Amniotic epithelial cell (primary cell): ENCODE measurements around the gene HIRA.

Source experiments
- DNase-seq: peaks from one replicate; pipeline ENCODE4 v3.0.0-alpha.2; 2010; ENCODE audit warnings: low read depth

Gene HIRA

DNA sequence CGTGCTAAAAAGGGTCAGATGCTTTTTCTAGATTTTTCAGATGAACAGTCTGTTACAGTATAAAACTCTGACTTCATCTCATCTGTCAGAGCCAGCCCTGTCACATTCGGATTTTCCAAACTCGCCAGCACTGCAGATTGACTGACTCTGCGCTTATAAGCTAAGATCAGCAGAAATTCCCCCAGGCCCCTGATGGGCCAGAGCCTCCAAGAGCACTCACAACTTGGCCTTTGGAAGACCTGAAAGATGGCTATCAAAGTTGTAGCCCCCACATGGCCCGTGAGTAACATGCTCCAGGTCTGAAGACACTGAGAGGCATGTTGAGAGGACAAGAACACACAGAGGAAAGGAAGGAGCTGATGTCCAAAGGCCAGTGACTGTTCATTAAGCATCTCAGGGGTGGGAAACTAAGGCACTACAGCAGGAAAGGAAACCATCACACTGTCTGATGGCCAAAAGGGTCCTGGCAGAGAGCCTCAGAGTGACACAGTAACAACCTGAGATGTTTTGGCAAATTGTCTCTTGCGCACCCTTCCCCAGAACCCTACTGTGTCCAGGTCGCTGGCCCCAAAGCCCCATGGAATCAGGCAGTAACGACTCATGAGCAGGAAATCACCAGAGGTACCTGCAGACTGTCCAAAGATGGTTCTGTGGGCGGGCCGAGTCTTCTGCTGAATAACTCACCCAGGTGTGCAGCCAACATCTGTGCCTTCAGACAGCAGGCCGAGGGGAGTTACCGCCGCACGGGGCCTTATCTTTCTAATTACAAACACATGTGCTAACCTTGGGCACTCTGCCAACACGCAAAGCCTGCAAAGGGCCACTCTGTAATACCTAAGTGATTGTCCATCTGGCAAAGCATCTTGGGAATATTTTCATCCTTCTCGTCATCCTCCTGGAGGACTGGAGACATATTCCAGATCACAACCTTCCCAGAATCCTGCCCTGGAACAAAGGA, 23.6 kb downstream of the HIRA start:
- DNase-seq: peak; percentile 49

DNA sequence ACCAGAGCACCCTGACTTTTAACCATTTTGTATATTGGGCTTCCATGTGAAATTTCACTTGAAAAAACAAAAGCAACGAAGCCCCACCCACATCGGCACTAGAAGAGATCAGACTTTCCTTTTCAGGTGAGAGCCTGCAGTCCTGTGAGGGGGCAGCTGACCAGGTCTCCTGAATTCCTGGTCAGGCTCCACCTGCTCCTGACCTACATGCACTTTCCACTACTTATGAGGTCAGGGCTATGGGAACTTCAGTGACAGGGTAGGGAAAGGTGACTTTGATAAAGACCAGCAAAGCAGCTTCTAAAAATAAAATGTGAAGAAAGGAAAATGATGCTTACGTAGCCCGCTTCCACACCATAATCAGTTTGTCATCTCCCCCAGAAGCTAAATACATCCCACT, 24.7 kb downstream of the HIRA start:
- DNase-seq: no peak

DNA sequence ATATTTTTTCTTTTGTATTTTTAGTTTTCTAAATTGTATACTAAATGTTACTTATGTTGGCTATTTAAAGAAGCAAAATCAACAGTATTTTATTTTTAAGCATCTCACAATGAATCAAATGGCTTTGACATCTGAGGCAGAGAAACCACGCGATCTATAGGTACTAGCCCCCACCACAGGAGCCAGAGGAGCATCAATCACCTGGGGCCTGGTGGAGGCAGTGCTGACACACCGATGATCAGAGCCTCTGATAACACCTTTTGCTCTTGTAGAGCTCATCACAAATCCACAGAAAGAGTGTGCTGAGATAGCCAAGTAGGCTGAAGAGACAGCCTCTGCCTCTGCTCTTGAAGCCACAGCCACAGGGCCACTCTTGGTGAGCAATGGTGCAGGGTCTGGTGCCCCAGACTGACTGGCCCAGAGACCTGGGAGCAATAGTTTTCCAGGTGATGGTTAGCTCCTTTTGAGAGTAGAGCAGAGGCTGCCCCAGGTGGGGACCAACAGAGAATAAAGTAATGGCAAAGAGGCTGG, 25.2 kb downstream of the HIRA start:
- DNase-seq: no peak

DNA sequence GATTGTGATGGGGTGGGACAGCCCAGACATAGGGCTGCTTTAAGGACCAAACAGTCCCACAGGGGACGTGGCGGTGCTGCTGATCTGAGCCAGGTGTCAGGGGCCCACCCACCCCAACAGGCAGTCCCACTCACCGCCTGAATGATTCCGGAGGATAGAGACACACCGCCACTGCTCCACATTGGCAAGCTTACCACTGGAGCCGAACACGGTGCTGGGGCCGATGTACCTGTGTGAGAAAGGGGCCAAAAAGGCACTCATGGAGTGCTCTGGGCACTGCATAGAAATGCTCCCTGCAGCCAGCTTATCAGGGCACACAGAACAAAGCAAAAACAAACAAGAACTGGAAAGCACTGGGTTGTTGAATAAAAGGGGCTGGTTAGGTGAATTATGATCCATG, 25.9 kb downstream of the HIRA start:
- DNase-seq: no peak

DNA sequence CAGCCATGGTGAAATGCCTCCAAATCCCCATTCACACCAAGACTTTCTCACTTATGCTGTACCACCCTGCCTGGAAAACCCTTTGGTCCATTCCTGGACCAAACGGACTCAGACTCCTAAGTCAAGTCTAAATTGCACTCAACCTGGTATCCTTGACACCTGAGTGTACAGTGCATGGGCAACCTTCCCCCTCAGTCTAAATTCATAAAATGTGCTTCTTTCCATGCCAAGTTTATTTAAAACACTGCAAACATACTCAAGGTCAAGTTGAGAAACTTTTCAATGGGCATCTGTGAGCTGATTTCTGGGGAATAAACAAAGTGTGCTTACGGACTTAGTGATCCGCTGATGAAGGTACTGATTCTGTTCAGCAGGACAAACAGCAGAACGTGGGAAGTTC, 26.4 kb downstream of the HIRA start:
- no peak for DNase-seq

DNA sequence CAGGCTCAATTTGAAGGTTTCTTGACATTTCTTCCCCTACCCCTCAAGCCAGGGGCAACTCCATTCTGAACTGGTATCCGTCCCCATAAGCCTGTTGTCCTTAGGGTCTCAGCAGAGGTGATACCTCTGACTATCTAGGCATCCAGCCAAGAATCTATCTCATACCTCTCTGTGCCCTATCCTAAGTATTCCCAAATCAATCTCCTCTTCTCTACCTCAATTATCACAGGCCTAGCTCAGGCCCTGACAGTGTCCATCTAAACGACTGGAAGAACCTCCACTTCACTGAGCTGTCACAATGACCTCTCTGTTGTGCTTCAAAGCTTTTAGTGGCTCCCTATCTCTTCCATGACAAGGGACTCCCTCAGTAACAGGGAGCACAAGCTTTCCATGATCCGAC, 26.9 kb downstream of the HIRA start:
- DNase-seq: no peak

DNA sequence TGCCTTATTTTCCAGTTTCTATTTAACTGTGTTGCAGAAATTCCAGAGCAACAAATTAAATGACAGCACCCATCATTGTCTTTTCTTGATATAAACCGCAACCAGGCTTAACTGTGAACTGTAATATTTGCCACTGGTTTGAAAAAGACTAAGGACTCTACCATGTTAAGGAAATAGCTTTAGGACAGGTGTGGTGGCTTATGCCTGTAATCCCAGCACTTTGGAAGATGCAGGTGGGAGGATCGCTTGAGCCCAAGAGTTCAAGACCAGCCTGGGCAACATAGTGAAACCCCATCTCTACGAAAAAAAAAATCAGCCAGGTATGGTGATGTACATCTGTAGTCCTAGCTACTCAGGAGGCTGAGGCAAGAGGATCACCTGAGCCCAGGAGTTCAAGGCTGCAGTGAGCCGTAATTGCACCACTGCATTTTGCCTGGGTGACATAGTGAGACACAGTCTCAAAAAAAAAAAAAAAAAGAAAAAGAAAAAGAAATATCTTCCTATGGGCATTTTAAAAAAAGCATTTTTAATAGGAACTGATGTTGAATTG, 28.8 kb downstream of the HIRA start:
- no peak for DNase-seq

DNA sequence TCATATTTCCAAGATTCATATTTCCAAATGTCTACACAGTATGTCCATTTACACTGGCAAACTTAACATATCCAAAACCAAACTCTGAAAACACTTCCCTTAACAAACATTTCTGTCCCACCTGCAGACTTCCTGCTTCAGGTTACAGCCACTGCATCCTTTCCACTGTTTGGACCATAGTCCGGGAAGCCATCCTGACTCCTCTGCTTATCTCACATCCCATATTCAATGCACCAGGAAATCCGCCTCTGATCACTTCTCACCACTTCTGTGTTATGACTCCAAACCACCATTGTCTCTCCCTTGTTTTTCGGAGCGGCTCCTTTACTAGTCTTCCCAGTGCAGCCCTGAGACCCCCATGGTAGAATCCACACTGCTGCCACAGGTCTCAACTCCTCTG, 30.1 kb downstream of the HIRA start:
- no peak for DNase-seq

DNA sequence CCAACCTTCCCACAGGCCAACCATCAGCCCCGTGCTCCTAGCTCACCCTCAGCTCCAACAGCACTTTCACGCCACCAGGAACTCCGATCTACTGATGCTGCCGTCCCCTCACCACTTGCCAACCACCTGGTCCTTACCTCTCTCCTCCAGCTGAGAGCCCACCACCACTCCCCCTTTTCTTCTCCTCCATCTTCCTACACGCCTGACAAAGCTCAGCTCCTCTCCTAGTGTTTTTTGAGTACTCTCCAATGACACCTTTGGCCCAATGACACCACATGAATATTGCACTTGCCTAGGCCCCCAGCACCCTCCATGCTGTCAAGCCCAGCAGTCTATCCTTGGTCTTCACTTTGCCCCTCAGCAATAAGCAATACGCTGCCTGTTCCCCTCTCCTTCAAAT, 30.7 kb downstream of the HIRA start:
- DNase-seq: no peak

DNA sequence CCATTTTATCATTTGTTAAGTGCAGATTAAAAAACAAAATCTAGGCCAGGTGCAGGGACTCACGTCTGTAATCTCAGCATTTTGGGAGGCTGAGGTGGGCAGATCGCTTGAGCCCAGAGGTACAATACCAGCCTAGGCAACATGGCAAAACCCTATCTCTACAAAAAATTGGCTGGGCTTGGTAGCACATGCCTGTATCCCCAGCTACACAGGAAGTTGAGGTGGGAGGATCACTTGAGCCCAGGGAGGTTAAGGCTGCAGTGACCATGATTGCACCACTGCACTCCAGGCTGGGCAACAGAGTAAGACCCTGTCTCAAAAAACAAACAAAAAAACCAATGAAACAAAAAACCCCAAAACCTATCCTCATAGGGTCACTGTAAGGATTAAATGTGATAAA, 32.9 kb downstream of the HIRA start:
- no peak for DNase-seq

DNA sequence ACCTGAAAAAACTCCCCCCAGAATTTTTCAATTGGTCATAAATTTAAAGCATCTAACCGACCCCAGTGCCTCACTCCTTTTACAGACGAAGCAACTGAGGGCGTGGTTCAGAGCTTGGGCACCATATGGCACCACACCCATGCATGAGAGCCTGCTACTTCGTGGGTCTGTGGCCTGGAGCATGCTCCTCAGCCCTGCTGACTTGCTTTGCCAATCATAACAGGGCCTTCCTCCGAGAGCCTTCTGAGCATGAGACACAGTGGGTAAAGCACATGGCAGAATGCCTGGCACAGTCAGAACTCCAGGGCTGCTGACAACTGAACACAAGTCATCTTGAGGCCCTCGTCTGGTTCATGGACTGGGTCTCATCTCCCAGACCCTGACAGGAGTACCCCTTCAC, 33.3 kb downstream of the HIRA start:
- DNase-seq: no peak

DNA sequence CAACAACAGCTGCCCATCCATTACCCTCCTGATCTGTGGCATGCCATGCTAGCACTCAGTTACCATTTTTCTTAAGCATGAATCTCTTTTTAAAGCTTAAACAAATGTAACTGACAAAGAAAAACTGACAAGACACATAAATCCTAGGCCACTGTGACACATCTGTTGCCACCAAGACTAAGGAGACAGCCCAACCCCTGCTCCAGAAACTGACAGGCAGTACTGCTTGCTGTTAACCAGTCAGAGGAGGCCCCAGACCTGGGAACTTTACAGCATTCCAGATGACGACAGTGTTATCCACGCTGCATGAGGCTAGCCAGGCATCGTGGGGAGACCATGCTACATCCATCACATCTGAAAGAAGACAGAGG, 33.8 kb downstream of the HIRA start:
- peak; percentile 56 for DNase-seq

DNA sequence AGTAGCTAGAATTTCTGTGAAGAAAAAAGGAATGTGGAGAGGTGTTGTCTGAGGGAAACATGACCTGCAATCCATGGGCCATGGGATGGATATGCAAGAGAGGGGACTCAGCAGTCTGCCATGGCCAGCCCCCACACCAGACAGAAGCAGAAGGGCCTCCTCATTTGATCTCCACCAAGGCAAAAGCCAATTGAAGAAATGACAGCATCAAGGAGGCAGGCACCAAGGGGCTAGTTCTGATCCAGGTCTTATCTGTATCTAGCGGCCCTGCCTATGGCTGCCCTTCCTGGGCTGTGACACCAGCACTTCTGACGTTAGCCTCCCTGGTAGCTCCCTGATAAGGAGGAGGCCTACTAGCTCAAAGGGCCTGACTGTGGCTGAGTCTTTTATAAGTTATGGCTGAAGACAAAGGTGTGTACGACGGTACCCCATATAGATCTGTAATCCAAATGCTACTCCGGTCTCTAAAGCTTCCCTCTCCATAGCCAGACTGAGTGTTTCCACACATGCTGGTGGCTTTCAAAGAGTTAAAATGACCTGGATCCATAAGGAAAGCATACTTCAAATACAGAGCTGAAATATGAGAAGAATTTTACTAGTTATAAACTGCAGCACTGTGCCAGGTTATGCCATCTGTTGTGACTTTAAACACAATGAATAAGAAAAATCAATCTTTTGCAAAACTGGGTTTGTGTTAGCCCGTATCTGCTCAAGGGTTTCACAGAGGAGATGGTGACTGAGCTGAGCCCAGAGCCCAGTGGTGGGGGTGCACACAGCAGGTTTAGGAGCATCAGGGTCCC, 34.4 kb downstream of the HIRA start:
- no peak for DNase-seq

DNA sequence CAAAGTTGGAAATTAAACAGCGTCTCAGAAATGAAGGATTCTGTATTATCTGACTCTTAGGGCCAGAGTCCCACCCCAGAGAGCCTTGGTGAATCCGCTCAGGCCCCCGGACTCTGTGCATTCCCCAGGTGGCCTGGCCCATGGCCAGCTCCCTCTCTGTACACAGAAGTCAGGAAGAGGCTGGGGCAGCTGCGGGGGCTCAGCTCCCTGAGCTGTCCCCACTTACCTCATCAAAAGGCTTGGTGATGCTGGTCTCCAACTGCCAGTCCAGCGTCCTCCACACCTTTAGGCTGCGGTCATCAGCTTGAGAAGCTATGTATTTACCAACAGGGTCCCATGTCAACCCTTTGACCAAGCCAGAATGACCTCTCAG, 35.0 kb downstream of the HIRA start:
- DNase-seq: no peak

DNA sequence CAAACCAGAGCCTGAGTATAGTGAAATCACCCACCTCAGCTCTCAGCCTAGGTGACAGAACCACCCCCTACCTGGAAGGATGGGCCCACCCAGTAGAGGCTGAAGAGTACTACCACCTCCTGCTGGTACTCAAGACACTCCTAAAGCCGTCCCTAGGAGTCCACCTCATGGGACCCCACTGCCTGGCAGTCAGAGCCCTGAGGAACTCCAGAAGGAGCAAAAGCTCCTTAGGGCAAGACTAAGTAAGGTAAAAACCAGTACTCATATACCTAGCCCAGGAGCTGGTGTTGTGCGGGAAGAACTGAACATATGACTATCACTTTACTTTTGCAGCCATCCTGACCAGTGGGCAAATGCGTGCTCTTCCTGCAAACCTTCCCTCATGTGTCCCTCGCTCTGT, 36.3 kb downstream of the HIRA start:
- DNase-seq: no peak

DNA sequence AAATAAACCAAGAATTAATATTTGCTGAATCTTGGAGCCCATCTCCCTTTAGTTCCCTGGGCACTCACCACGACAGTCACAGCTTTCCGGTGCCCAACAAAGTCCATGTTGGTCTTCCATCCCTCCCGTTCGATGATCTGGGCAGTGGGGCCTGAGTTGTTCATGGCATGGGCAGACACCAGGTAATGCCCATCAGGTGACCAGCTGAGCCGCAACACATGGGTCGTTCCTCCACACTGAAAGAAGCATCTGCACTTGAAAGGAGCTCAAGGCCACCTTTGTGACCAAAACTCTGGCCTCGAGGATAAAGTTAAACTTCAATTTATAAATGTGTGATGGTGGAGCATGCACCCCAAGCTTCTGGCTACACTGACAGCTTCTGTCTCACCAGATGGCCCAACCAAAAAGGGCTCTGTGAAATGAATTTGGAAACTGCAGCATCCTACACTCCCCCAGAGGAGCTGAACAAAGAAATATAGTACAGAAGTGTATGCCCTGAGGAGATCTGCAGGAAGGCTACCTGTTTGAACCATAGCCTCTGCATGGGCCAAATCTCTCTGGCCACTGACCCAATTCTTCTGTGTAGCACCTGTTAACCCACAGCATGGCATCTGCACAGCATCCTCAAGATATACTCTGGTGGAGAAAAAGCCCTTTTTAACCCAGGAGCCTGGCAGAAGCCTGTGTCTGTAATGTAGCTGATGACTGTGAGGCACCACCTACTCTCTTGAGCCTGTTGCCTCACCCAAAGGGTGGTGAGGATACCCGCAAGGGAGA, 37.1 kb downstream of the HIRA start:
- DNase-seq: no peak

DNA sequence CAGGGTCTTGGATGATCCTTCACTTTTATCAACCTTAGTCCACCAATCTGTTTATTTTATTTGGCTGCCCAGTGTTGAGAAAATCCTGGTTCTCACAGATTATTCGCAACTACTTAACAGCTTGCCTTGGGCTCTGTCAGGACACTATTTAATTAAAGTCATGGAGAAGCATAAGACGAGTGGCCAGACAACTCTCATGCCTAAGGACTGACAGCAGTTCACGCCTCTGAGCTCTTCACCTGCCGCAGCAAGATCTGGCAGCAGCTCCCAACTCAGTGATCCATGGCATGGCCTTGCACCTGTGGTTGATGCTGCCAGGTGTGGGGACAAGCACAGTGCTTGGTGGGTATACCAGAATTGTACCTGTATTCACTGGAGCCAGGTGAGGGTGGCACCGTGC, 37.8 kb downstream of the HIRA start:
- DNase-seq: no peak

DNA sequence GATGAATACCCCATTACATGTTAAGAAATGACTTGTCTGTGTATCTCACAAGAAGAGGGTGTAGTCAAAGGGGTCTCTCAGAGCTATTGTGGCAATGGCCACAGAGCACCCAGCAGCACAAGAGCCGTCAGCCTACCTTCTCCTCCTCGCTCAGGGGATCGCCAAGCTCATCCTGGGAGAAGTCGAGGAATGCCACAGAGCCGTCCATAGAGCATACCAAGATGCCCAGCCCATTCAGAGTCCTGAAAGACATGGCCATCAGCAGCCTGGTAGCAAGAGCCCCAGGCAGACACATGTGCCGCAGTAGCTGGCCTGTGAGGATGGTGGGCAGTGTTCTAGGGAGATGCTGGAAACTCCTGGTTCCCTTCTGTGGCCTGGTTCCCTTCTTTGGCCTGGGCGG, 44.0 kb downstream of the HIRA start:
- no peak for DNase-seq

DNA sequence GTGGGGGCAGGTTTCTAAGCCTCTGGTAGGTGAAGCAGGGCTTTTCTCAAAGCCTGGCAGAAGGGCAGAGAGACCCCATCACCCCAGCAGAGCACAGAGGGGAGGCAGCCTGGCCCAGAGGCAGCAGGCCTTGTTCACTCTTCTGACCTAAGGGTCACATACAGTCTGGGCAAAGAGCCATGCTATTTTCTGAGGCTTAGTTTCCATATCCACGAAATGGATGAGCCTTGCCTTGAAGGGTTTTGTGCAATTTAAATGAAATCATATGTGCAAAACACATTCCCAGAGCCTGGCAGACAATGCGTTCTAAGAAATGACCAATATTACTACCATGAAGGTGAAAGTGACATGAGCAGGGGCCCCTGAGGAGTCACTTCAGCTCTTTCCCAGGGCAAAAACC, 44.5 kb downstream of the HIRA start:
- DNase-seq: no peak

DNA sequence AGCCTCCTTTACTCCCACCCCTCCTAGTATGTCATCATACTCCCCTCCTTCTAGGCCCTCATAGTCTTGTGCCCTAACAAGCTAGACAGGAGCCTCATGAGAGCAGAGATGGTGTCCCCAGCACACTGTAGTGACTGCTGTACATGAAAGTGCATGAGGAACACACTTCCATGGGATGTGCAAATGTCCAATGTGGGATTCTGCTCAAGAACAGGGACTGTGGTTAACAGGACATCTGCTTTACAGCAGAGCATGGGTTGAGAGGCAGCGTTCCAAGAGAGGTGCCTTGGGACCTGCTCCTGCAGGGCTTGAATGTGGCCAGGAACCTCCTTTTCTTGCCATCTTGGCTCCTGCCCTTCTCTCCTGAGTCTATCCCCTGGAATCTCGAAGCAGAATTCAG, 45.3 kb downstream of the HIRA start:
- no peak for DNase-seq

DNA sequence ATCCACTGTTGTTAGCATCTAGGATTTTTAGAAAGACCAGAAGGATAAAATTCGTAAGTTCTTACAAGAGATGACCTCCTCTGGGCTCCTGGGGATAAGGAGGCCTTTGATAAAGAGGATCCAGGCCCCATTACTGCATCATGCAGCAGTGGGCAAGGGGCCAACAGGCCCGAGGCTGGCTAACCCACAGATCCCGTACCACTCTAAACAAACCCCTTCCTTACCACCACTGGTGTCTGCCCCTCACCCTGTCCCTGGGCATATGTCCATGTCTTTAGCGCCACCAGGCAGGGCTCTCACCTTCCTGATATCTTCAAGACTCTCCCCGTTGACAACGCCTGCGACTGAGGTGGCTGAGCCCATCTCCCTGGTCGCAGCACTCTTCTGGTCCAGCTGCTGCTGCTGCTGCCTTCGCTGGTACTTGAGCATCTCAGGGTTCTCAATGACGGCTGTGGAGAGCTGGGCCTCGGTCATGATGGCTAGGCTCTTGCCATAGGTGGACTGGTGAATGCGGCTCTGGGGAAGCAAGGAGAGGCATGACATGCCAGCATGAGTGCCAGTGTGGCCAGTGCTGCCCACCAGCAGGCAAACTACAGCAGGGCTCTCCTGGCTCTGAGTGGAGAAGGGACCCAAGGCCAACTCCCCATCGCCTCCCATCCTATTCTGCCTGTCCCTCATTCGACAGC, 46.2 kb downstream of the HIRA start:
- no peak for DNase-seq

DNA sequence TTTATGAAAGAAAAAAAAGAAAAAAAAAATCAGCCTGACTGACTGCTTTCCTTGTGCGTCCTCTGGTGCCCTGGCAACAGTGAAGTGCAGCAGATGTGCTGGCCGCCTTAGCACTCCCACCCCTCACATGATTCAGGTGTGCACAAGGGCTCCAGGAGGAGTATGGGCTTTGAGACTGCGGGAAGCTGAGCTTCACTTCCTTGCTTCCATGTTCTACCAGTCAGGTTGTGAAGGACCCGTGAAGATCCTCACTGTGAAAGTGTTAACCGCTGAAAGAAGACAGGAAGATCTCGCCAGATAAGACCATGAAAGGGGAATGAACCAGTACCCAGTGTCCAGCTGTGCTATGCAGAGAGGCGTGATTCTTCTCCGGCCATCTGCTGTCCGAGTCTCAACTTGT, 48.2 kb downstream of the HIRA start:
- DNase-seq: no peak
